GM19395 (cell line): Measurements from ENCODE around the gene PACSIN1.

ENCODE experiments used
- ATAC-seq: cut with Tn5 transposase; IDR thresholded peaks from one replicate; pipeline ENCODE4 v1.9.1; 2021; ENCODE audit warnings: mild to moderate bottlenecking, moderate library complexity; ENCODE audit not compliant: unreplicated experiment

The PACSIN1 gene

GRCh38 chr6:34526992-34527728, 61.3 kb downstream of the PACSIN1 start:
- peak; percentile 62 for ATAC-seq

- ATAC-seq = no peak
These were observed 62.1 kb downstream of the PACSIN1 start for GRCh38 chr6:34527751-34528670.

GRCh38 chr6:34528996-34529664, 63.3 kb downstream of the PACSIN1 start:
- ATAC-seq = no peak

- ATAC-seq = no peak
These were observed 63.9 kb downstream of the PACSIN1 start for GRCh38 chr6:34529665-34530327.

GRCh38 chr6:34530753-34531365, 65.0 kb downstream of the PACSIN1 start:
- no peak for ATAC-seq

GRCh38 chr6:34531580-34532201, 65.8 kb downstream of the PACSIN1 start:
- peak; percentile 65 for ATAC-seq

GRCh38 chr6:34532230-34532629, 66.4 kb downstream of the PACSIN1 start:
- no peak for ATAC-seq

- no peak for ATAC-seq
These were observed 68.3 kb downstream of the PACSIN1 start for GRCh38 chr6:34534146-34534545.

GRCh38 chr6:34534656-34535055, 68.8 kb downstream of the PACSIN1 start:
- ATAC-seq = no peak

GRCh38 chr6:34535199-34535598, 69.3 kb downstream of the PACSIN1 start:
- no peak for ATAC-seq

GRCh38 chr6:34535646-34536045, 69.8 kb downstream of the PACSIN1 start:
- no peak for ATAC-seq

GRCh38 chr6:34536251-34536958, 70.5 kb downstream of the PACSIN1 start:
- no peak for ATAC-seq

GRCh38 chr6:34536959-34537848, 71.3 kb downstream of the PACSIN1 start:
- no peak for ATAC-seq

GRCh38 chr6:34537922-34538550, 72.2 kb downstream of the PACSIN1 start:
- ATAC-seq = no peak

GRCh38 chr6:34538581-34538980, 72.7 kb downstream of the PACSIN1 start:
- ATAC-seq = no peak

- no peak for ATAC-seq
These were observed 73.3 kb downstream of the PACSIN1 start for GRCh38 chr6:34539181-34539580.

- no peak for ATAC-seq
These were observed 74.3 kb downstream of the PACSIN1 start for GRCh38 chr6:34540222-34540621.

- no peak for ATAC-seq
These were observed 75.0 kb downstream of the PACSIN1 start for GRCh38 chr6:34540841-34541240.
